Keratinocyte (primary cell): Measurements from ENCODE around the gene PI4KA. TPM values are rescaled to one million over a fixed set of nuclear protein-coding genes. Genes with fewer than 3 reads are reported as not detected.

Experiments used
- DNase-seq: peaks from one replicate; pipeline ENCODE4 v3.0.0-alpha.2; 2011; ENCODE audit warnings: low read depth, missing footprints, low spot score
- FAIRE-seq: peaks from 2 replicates; lab custom pipeline; 2011; peaks lifted over from hg19 to GRCh38; lab: Jason Lieb, UNC
- H2AFZ ChIP-seq: 2 replicates; pipeline ENCODE4 v1.6.0; 2012; ENCODE audit warnings: low read length, control low read depth, inconsistent platforms; ENCODE audit not compliant: control insufficient read depth
- H3K27ac ChIP-seq: 2 replicates; pipeline ENCODE4 v1.5.1; 2011; ENCODE audit warnings: low read length; ENCODE audit not compliant: control insufficient read depth, insufficient read depth
- H3K27me3 ChIP-seq: 3 replicates; pipeline ENCODE4 v1.6.0; 2011; ENCODE audit warnings: low read length; ENCODE audit not compliant: control insufficient read depth, insufficient read depth; ENCODE audit errors: extremely low read depth
- H3K36me3 ChIP-seq, 2 experiments: 2 replicates in 1 of 2; 3 replicates in 1 of 2; pipeline ENCODE4 v1.5.1; 2011; ENCODE audit warnings: low read length in 2 of 2, mild to moderate bottlenecking in 1 of 2; ENCODE audit not compliant: control insufficient read depth in 2 of 2, insufficient read depth in 2 of 2; ENCODE audit errors: extremely low read depth in 1 of 2
- H3K4me1 ChIP-seq: 3 replicates; pipeline ENCODE4 v1.5.1; 2011; ENCODE audit warnings: low read length; ENCODE audit not compliant: control insufficient read depth, insufficient read depth; ENCODE audit errors: extremely low read depth
- H3K4me2 ChIP-seq: 3 replicates; pipeline ENCODE4 v1.6.0; 2011; ENCODE audit warnings: low read depth, low read length; ENCODE audit not compliant: control insufficient read depth, insufficient read depth; ENCODE audit errors: extremely low read depth
- H3K4me3 ChIP-seq, 3 experiments: fragments of 200-600 bp in 1 of 3; sonication (generic) in 1 of 3; 2 replicates in 2 of 3; 3 replicates in 1 of 3; pipeline ENCODE4 v1.5.1; 2011 to 2016; ENCODE audit warnings: low read length in 3 of 3, mild to moderate bottlenecking in 3 of 3, control low read depth in 2 of 3, inconsistent platforms in 1 of 3, low read depth in 1 of 3, mixed read lengths in 1 of 3, mixed run types in 1 of 3, moderate library complexity in 1 of 3; ENCODE audit not compliant: control insufficient read depth in 2 of 3, insufficient read depth in 2 of 3; ENCODE audit errors: extremely low read depth in 1 of 3
- H3K79me2 ChIP-seq: 2 replicates; pipeline ENCODE4 v1.6.0; 2012; ENCODE audit warnings: low read length; ENCODE audit not compliant: control insufficient read depth, insufficient read depth
- H3K9ac ChIP-seq: 3 replicates; pipeline ENCODE4 v1.6.0; 2011; ENCODE audit warnings: low read length; ENCODE audit not compliant: control insufficient read depth, insufficient read depth; ENCODE audit errors: extremely low read depth
- H3K9me1 ChIP-seq: 3 replicates; pipeline ENCODE4 v1.6.0; 2011; ENCODE audit warnings: low read length; ENCODE audit not compliant: control insufficient read depth, insufficient read depth; ENCODE audit errors: extremely low read depth
- H3K9me3 ChIP-seq: 2 replicates; pipeline ENCODE4 v1.5.1; 2012; ENCODE audit warnings: low read depth, low read length; ENCODE audit not compliant: control insufficient read depth
- H4K20me1 ChIP-seq: 3 replicates; pipeline ENCODE4 v1.6.0; 2011; ENCODE audit warnings: low read length; ENCODE audit not compliant: control insufficient read depth, insufficient read depth; ENCODE audit errors: extremely low read depth
- CTCF ChIP-seq, 3 experiments: IDR thresholded peaks in 1 of 3; conservative IDR thresholded peaks in 1 of 3; optimal IDR thresholded peaks in 1 of 3; 2 replicates in 2 of 3; 3 replicates in 1 of 3; pipeline versions ENCODE3 to v1.5.1; 2011; ENCODE audit warnings: low read length in 3 of 3, mild to moderate bottlenecking in 3 of 3, moderate library complexity in 2 of 3, control low read depth in 1 of 3, inconsistent platforms in 1 of 3; ENCODE audit not compliant: insufficient read depth in 2 of 3; ENCODE audit errors: extremely low read depth in 1 of 3
- EZH2 ChIP-seq: IDR thresholded peaks from one replicate; pipeline ENCODE4 v1.6.1; 2012; ENCODE audit warnings: inconsistent platforms, mild to moderate bottlenecking, low read length, moderate library complexity
- dilution Hi-C: fragments of 300-500 bp; cut with MboI; formaldehyde crosslinking; loops from one replicate; pipeline ENCODE4 v1.7.0; 2020; ENCODE audit warnings: low sequenced_read_pairs; ENCODE audit not compliant: extremely low pct_ligation_motif_present
- polyA plus RNA-seq, 5 experiments: library from polyadenylated mRNA; depleted of rRNA in 3 of 5; stranded (reverse) in 3 of 5; stranded (forward) in 1 of 5; unstranded in 1 of 5; fragments of >200 nt; gene quantifications; 1 replicate in 1 of 5; 2 replicates in 3 of 5; 3 replicates in 1 of 5; pipeline versions ENCODE4 v1.2.1 to v1.2.3, GENCODE V29; 2011 to 2012; ENCODE audit warnings: missing spikeins in 2 of 5, low read depth in 1 of 5, low replicate concordance in 1 of 5

Gene PI4KA
- polyA plus RNA-seq, 1 donor (not counting 4 experiments of a cell fraction or from before 2014, with no cell fraction given): 13.6 TPM

GRCh38 chr22:20787223-20787622 is 71.4 kb downstream of the PI4KA start:
- Histone ChIP-seq H3K4me2 (no peak overlapping the region), H2AFZ (no peak overlapping the region), H3K27ac (no peak overlapping the region), H3K4me3 (no peak overlapping the region), H3K9me1 (no peaks in the 10 kb centered on the region), H3K4me1 (no peaks in the 10 kb centered on the region), H3K9ac (no peak overlapping the region), H3K27me3 (no peaks in the 10 kb centered on the region), H3K9me3 (no peaks in the 10 kb centered on the region), H3K79me2 (no peaks in the 10 kb centered on the region), H3K36me3 (peaks cover 7 to 23% of the 10 kb centered on the region in 2 experiments), H4K20me1 (no peaks in the 10 kb centered on the region)
- DNase-seq (no peak), FAIRE-seq (no peak)
- dilution Hi-C loops: no loop called here
- TF ChIP-seq EZH2 (no peak), CTCF (optimal IDR thresholded peaks at IDR 0.05 in 1 of 3, IDR thresholded peaks at IDR 0.05 in 1 of 3, conservative IDR thresholded peaks at IDR 0.05 in 1 of 3; ENCODE audit: extremely low read depth in 1 of 3, insufficient read depth in 2 of 3, low read length in 3 of 3) (no peak)

GRCh38 chr22:20786536-20786979 is 72.1 kb downstream of the PI4KA start:
- Histone ChIP-seq H3K27ac (no peak overlapping the region), H3K9ac (no peak overlapping the region), H3K4me1 (no peaks in the 10 kb centered on the region), H4K20me1 (no peaks in the 10 kb centered on the region), H3K4me2 (no peak overlapping the region), H3K9me3 (no peaks in the 10 kb centered on the region), H3K4me3 (no peak overlapping the region), H3K36me3 (peaks cover 7 to 23% of the 10 kb centered on the region in 2 experiments), H2AFZ (no peak overlapping the region), H3K27me3 (no peaks in the 10 kb centered on the region), H3K9me1 (no peaks in the 10 kb centered on the region), H3K79me2 (no peaks in the 10 kb centered on the region)
- DNase-seq (no peak), FAIRE-seq (no peak)
- dilution Hi-C loops: no loop called here
- TF ChIP-seq EZH2 (no peak), CTCF (optimal IDR thresholded peaks at IDR 0.05 in 1 of 3, IDR thresholded peaks at IDR 0.05 in 1 of 3, conservative IDR thresholded peaks at IDR 0.05 in 1 of 3; ENCODE audit: extremely low read depth in 1 of 3, insufficient read depth in 2 of 3, low read length in 3 of 3) (no peak)
